GM18907 (cell line): Measurements from ENCODE around the gene SF3B6.

Source experiments
- ATAC-seq: cut with Tn5 transposase; IDR thresholded peaks from one replicate; pipeline ENCODE4 v1.9.1; 2021; ENCODE audit warnings: mild to moderate bottlenecking, moderate library complexity; ENCODE audit not compliant: unreplicated experiment

The SF3B6 gene

DNA sequence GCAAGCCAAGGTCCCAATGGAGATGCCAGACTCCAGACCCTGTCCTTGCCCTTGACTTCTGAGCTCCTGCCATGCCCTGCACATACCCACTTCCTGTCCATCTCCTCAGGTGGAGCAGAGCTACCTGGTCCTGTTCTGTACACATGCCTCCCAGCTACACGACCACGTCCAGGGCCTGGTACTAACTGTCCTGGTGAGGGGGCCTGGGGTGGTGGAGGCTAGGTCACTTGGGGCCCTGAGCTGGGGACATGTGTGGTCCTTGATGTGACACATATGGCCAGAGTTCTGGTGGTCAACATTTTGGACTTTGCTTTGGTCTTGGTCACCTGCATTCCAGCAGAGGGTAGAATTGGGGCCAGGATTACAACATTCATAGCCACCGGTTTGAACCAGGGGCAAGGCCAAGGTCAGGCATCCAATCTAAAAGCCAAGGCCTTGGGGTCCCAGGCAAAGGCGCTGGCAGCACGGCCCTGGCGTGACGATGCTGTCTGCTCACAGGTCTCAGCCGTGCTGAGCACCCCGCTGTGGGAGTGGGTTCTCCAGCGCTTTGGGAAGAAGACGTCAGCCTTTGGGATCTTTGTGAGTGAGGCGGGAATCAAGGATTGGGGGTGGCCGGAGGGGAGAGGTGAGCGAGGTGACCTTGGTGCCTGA lies 53.7 kb downstream of the SF3B6 start:
- no peak for ATAC-seq

DNA sequence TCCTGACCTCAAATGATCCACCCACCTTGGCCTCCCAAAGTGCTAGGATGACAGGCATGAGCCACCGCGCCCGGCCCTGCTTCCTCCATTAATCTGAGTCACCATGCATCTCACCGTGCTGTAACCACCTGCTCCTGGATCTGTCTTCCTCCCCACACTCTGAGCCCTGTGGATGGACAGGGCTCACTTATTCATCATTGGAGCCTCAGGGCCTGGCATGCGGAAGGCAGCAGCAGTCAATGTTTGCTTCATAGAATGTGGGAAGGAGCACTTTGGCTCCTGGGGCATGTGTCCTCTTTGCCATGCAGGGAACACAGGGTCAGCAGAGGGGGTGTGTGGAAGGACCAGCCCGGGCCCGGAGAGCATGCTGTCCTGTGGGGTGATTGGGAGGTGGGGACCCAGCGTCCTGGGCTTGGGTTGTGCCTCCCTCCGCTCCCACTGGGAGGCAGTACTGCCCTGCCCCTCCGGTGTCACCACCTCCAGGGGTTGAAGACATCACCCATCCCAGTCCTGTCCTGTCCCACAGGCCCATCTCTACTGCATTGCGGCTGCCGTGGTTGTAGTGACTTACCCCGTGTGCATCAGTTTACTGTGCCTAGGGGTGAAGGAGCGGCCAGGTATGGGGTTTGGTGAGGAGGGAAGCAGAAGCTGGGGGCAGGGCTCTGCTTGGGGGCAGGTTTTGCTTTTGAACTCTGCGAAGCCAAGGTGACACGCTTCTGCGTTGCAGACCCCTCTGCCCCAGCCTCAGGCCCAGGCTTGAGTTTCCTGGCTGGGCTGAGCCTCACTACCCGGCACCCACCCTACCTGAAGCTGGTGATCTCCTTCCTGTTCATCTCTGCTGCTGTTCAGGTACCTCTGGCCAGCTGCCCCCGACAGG lies 54.8 kb downstream of the SF3B6 start:
- ATAC-seq, result no peak

DNA sequence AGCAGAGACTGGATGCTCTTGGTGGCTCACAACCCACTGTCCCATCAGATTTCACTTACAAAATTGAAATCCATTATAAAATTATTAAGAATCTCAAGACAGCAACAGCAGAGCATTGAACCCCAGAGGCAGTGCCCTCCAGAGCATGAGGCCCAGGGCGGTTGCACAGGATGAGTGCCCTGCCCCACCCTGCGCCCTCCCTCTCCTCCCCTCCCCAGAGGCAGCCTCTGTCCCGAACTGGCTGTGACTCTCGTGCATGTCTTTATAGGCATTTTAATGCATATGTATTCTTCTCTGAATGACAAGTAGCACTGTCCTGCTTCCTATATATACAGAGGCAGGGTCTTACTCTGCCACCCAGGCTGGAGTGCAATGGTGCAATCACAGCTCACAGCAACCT lies 55.9 kb downstream of the SF3B6 start:
- ATAC-seq, result no peak

DNA sequence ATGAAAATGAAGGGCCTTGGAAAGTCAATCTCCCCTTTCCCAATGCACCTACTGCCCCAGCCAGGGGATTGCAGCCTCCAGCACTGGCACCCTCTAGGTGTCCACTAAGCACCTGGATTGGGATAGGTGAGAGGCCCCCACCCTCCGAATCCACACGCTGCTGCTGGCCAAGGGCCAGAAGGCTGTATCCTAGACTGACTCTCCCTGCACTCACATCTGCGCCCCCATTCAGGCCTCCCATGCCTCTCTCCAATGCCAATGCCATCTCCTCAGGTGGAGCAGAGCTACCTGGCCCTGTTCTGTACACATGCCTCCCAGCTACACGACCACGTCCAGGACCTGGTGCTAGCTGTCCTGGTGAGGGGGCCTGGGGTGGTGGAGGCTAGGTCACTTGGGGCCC lies 56.4 kb downstream of the SF3B6 start:
- no peak for ATAC-seq

DNA sequence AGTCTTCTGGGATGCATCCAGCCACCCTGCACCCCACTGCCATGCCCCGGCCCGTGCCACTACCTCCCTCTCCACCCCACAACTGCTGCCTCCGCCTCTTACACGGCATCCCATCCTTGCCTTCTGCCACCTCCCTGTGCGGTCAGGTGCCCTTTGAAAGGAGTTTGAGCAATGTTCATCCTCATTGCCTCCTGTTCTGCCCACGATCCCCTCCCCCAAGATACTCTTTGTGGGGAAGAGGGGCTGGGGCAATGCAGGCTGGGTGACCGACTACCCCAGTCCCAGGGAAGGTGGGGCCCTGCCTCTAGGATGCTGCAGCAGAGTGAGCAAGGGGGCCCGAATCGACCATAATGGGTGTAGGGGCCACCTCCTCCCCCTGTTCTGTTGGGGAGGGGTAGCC lies 57.9 kb downstream of the SF3B6 start:
- no peak for ATAC-seq

DNA sequence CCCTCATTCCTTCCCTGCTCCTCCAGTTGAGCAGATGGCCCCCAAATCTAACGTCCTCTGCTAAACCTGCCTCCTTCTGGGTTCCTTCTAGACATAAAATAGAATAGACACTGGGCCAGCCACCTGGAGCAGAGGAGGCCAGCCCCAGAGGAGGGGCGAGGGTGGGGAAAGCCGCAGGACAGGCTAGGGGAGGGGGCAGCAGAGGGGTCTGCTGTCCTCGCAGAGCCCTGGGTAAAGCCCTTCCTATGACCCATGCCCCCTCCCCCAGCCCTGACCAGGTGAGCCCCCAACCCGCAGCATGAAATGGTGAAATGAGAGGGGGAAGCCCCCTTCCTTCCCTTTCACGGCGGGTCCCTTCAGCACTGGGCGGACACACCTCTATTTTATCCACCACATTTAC lies 58.4 kb downstream of the SF3B6 start:
- no peak for ATAC-seq
